Measurements from ENCODE around the gene ANKRD55. TPM values are rescaled to one million over a fixed set of nuclear protein-coding genes. Genes with fewer than 3 reads are reported as not detected.

Gene ANKRD55
- total and polyA plus RNA-seq, 2 donors (not counting 1 experiment from before 2014, with no cell fraction given): 0.07 TPM; not detected in 1

DNA sequence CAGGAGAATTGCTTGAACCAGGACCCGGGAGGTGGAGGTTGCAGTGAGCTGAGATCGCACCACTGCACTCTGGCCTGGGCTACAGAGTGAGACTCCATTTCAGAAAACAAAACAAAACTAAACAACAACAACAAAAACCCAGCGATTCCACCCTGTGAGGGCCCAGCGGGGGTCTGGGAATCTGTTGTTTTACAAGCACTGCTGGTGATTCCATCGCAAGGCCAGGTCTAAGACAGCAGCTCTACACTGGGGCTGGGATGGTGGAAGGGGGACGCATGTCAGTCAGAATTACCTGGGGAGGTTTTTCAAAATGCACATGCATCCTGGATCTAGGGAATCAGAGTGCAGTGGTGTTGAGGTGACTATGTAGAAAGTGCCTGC, 90.9 kb downstream of the ANKRD55 start:
- Histone ChIP-seq H3K9ac (ENCODE audit: low read length) (no peak overlapping the region), H2AFZ (ENCODE audit: insufficient read depth, low read depth, low read length, poor library complexity, severe bottlenecking) (no peak overlapping the region), H3K4me3 (ENCODE audit: control extremely low read depth in 1 of 5, extremely low read depth in 1 of 5, insufficient read depth in 1 of 5, low read depth in 2 of 5, low read length in 4 of 5) (no peak overlapping the region), H4K20me1 (ENCODE audit: control insufficient read depth, insufficient read depth, low read length, poor library complexity, severe bottlenecking) (no peaks in the 10 kb centered on the region), H3K4me2 (replicated peaks; ENCODE audit: low read depth, low read length, poor library complexity, severe bottlenecking) (no peak overlapping the region), H3K79me2 (ENCODE audit: control insufficient read depth, insufficient read depth, low read length) (no peaks in the 10 kb centered on the region), H3K4me1 (ENCODE audit: control insufficient read depth in 2 of 2, insufficient read depth in 2 of 2, low read length in 2 of 2) (no peaks in the 10 kb centered on the region), H3K9me3 (ENCODE audit: control extremely low read depth in 1 of 3, control insufficient read depth in 2 of 3, insufficient read depth in 1 of 3, low read length in 2 of 3) (no peaks in the 10 kb centered on the region), H3K27me3 (replicated peaks in 1 of 4; ENCODE audit: control extremely low read depth in 1 of 4, control insufficient read depth in 3 of 4, insufficient read depth in 4 of 4, low read length in 3 of 4) (no peaks in the 10 kb centered on the region), H3K36me3 (replicated peaks in 1 of 2; ENCODE audit: control extremely low read depth in 1 of 2, control insufficient read depth in 1 of 2, extremely low read depth in 1 of 2, insufficient read depth in 2 of 2, low read length in 1 of 2) (no peaks in the 10 kb centered on the region), H3K27ac (ENCODE audit: low read length in 2 of 2) (no peak overlapping the region)
- Mint-ChIP-seq H3K27ac (no peak overlapping the region), H3K4me1 (no peaks in the 10 kb centered on the region), H3K9me3 (ENCODE audit: insufficient read depth) (no peaks in the 10 kb centered on the region), H3K27me3 (peaks cover 8% of the 10 kb centered on the region), H3K4me3 (no peak overlapping the region)
- WGBS (ENCODE audit: insufficient coverage): 98% methylated on average over 5 of the region's 6 CpGs
- DNase-seq (no peak), ATAC-seq (ENCODE audit: low read depth) (no peak)
- ChIA-PET CTCF (no interaction called here), POLR2A (no interaction called here)
- TF ChIP-seq, protein P1, sequence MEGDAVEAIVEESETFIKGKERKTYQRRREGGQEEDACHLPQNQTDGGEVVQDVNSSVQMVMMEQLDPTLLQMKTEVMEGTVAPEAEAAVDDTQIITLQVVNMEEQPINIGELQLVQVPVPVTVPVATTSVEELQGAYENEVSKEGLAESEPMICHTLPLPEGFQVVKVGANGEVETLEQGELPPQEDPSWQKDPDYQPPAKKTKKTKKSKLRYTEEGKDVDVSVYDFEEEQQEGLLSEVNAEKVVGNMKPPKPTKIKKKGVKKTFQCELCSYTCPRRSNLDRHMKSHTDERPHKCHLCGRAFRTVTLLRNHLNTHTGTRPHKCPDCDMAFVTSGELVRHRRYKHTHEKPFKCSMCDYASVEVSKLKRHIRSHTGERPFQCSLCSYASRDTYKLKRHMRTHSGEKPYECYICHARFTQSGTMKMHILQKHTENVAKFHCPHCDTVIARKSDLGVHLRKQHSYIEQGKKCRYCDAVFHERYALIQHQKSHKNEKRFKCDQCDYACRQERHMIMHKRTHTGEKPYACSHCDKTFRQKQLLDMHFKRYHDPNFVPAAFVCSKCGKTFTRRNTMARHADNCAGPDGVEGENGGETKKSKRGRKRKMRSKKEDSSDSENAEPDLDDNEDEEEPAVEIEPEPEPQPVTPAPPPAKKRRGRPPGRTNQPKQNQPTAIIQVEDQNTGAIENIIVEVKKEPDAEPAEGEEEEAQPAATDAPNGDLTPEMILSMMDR (IDR thresholded peaks at IDR 0.05): no peak
- intact Hi-C loops (cut with micrococcal nuclease): no loop called here

DNA sequence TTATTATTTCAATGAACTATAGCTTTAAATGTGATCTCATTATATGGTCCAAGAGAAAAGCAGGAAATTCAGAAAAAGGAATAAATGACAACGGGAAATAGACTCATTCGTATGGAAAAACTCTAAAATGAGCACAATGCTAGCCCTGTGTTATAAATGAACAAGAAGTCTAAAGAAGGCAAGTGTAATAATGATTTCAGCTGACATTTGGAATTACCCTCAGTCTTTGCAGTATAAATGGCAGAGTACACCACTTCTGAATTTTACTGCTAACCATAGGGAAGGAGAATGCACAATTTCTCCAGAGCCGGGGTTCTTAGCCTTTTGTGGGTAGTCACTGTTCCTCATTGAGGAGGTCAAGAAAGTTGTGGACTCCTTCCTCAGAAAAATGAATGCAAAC, 93.1 kb downstream of the ANKRD55 start:
- POLR2A ChIA-PET: no interaction called here
- intact Hi-C loops (cut with micrococcal nuclease): no loop called here
- no peak overlapping the region for H3K27ac Mint-ChIP-seq

More for the DNA sequence above, 93.1 kb downstream of the ANKRD55 start:
- CTCF ChIA-PET: no interaction called here
- Histone ChIP-seq H3K4me2 (replicated peaks; ENCODE audit: low read depth, low read length, poor library complexity, severe bottlenecking) (no peak overlapping the region), H2AFZ (ENCODE audit: insufficient read depth, low read depth, low read length, poor library complexity, severe bottlenecking) (no peak overlapping the region), H4K20me1 (ENCODE audit: control insufficient read depth, insufficient read depth, low read length, poor library complexity, severe bottlenecking) (no peaks in the 10 kb centered on the region), H3K9ac (ENCODE audit: low read length) (no peak overlapping the region), H3K79me2 (ENCODE audit: control insufficient read depth, insufficient read depth, low read length) (no peaks in the 10 kb centered on the region), H3K36me3 (replicated peaks in 1 of 2; ENCODE audit: control extremely low read depth in 1 of 2, control insufficient read depth in 1 of 2, extremely low read depth in 1 of 2, insufficient read depth in 2 of 2, low read length in 1 of 2) (no peaks in the 10 kb centered on the region), H3K9me3 (ENCODE audit: control extremely low read depth in 1 of 3, control insufficient read depth in 2 of 3, insufficient read depth in 1 of 3, low read length in 2 of 3) (no peaks in the 10 kb centered on the region), H3K27me3 (replicated peaks in 1 of 4; ENCODE audit: control extremely low read depth in 1 of 4, control insufficient read depth in 3 of 4, insufficient read depth in 4 of 4, low read length in 3 of 4) (no peaks in the 10 kb centered on the region), H3K27ac (ENCODE audit: low read length in 2 of 2) (no peak overlapping the region), H3K4me1 (ENCODE audit: control insufficient read depth in 2 of 2, insufficient read depth in 2 of 2, low read length in 2 of 2) (no peaks in the 10 kb centered on the region), H3K4me3 (ENCODE audit: control extremely low read depth in 1 of 5, extremely low read depth in 1 of 5, insufficient read depth in 1 of 5, low read depth in 2 of 5, low read length in 4 of 5) (no peak overlapping the region)
- Mint-ChIP-seq H3K27me3 (peaks cover 8% of the 10 kb centered on the region), H3K4me3 (no peak overlapping the region), H3K4me1 (no peaks in the 10 kb centered on the region), H3K9me3 (ENCODE audit: insufficient read depth) (no peaks in the 10 kb centered on the region)
- WGBS (ENCODE audit: insufficient coverage): 100% methylated on average over 1 of the region's 3 CpGs
- no peak for TF ChIP-seq EZH2 (IDR thresholded peaks at IDR 0.05; ENCODE audit: borderline replicate concordance, insufficient read depth, low read depth, low read length, poor library complexity, severe bottlenecking)
- TF ChIP-seq, protein P1 (IDR thresholded peaks at IDR 0.05): no peak
- DNase-seq (no peak), ATAC-seq (ENCODE audit: low read depth) (no peak)

Measured in B cell (primary cell).